ENCODE results near the gene PRKN.

PRKN gene

DNA sequence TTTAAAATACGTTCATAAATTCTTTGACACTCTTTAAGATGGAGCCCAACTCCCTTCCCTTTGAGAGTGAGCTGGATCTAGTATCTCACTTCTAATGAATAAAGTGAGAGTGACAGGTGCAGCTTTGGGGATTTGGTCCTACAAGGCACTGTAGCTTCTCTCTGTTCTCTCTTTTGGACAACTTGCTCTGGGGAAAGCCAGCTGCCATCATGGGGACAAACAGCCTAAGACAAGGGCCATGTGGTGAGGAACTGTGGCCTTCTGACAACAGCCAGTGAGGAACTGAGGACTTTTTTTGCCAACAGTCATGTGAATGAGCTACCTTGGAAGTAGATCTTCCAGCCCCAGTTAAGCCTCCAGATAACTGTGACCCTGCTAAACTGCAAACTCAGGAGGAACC is 1180.9 kb downstream of the PRKN start:
- TF ChIP-seq POLR2A (IDR thresholded peaks at IDR 0.05; ENCODE audit: low read depth, low read length) = no peak
- no peak for FAIRE-seq
- no peak for DNase-seq (ENCODE audit: insufficient read length, low spot score)

DNA sequence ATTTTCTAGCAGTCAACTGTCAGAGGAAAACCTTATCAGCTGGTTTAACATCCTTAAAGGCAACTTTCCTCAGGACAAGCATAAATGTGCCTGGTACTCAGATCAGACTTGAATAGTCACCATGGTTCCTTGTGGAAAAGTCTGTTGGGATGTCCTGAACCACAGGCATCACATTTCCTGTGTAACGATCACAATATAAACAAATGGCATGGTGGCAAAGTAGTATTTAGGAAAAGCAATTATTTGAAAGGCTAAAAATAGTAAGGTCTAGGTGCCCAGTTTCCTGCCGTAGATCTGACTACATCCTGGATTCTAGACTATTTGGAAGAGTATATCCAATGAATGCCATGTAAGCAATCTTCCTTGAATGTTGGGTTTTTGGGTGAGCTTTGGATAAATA is 1181.8 kb downstream of the PRKN start:
- FAIRE-seq (no peak), DNase-seq (ENCODE audit: insufficient read length, low spot score) (no peak)
- TF ChIP-seq POLR2A (IDR thresholded peaks at IDR 0.05; ENCODE audit: low read depth, low read length) = no peak

DNA sequence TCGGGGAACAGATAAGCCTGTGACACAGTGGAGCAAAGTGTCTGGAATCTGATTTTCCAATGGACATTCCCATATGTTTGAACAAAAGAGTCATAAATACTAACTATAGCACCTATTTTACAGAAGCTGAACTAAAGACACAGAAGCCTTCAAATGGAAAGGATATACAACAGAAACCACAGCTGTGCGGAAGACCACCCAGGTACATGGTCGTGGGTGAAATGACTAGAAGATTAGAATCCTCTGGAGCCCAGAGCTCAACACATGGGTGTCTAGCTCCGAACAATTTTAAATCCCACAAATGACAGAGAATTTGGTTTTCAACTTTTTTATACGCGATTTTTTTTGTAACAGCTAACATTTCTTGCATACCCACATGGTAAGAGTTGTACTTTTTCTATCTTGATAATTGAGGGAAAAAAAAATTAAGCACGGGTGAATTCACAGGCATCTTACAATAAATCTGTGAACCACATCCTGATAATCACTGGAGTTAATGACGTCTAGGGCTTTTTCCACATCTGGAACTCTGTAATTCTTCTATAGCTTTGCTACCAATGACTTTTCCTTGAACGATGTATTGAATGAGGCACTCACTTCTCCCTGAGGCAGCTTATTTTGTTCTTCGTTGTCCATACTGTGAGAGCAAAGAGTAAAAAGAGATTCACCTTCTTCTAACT is 1182.6 kb downstream of the PRKN start:
- TF ChIP-seq POLR2A (IDR thresholded peaks at IDR 0.05; ENCODE audit: low read depth, low read length) = no peak
- no peak for DNase-seq (ENCODE audit: insufficient read length, low spot score)
- FAIRE-seq = no peak

DNA sequence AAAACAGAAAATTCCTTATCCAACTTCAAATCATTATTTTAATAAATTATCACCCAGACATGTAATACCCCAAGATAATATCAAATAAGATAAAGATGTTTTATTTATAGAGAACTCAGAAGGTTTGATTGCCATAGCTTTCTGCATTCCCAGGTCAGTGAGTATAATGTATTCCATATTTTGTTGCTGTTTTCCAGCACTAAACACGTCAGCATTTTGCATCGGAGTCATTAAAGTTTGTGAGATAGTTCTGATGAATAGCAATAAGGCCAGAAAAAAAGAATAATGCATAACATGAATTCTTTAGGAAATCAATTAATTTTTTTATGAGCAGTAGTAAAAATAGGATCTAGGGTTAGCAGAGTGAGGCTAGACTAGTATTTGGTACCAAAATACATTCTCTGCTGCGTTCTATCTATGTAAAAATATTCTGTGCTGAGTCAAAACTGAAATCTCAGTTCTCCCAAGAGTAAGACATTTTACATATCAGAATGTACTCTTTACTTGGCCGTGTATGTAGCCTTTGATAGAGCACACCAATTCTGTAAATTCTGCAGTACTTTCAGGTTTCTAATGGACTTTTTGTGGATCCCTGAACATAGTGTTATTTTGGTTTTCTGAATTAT is 1183.8 kb downstream of the PRKN start:
- DNase-seq (ENCODE audit: insufficient read length, low spot score) (no peak), FAIRE-seq (no peak)
- TF ChIP-seq POLR2A (IDR thresholded peaks at IDR 0.05; ENCODE audit: low read depth, low read length) = no peak

DNA sequence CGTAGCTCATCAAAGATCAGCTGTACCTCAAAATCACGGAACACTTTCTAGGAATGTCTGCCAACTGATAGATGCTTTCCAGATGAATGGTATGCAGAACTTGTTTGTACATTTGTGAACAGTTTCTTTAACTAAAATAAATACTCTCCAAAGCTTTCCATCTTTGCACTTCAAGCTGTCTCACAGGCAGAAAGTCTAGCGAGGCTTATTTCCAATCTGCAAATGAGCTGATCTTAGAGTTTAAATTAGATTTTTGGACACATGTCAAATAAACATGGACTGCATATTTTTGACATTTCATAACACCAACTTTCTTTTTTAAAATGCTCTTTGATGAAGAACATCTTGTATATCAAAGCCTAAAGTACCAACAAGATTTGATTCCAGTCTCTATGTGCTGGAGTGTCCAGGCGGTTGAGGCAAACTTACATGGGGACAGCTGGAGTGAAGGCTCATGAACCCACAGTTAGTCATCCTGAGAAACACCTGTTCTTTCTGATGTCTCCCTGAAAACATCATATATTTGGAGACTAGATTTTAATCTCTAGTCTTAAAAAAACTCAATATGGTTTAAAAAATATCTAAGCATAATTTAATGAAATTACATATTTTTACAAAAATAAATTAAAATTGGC is 1185.1 kb downstream of the PRKN start:
- no peak for DNase-seq (ENCODE audit: insufficient read length, low spot score)
- no peak for TF ChIP-seq POLR2A (IDR thresholded peaks at IDR 0.05; ENCODE audit: low read depth, low read length)
- FAIRE-seq = no peak

DNA sequence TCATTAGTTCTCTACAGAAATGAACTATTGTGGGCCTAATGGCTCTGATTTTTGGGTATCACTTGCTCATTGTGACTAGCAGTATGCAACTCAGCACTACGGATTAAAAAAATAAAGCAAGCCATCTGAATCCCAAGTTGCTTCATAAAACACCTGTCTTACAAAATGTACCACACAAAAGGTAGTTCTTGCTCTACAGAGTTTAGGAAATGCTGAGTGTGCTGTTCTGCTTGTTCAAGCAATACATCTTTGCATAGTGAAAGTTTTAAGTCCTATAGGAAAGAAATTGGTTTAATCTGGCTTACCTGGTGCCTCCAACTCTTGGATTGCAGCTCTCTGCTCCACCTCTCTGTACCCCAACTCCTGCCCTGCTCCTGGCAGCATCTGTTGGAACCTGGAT is 1187.0 kb downstream of the PRKN start:
- FAIRE-seq (no peak), DNase-seq (ENCODE audit: insufficient read length, low spot score) (no peak)
- no peak for TF ChIP-seq POLR2A (IDR thresholded peaks at IDR 0.05; ENCODE audit: low read depth, low read length)

DNA sequence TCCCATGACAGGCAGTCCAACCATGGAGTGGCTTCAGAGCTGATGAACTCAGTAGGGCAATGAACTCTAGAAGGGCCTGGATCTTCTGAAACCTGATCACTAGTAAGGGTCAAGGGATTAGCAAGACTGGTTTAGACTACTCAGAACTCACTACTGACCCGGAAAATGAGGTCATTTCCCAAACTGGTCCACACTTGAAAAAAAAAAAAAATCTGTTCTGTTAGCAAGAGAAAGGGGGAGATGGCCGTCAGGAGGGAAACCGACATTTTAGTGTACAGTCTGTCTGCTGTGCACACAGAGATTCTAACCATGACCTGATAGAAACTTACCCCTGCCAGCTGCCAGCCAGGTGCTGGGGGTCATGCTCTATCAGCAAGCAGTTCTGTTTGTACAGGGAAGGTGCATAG is 1191.3 kb downstream of the PRKN start:
- FAIRE-seq (no peak), DNase-seq (ENCODE audit: insufficient read length, low spot score) (no peak)
- no peak for TF ChIP-seq POLR2A (IDR thresholded peaks at IDR 0.05; ENCODE audit: low read depth, low read length)

DNA sequence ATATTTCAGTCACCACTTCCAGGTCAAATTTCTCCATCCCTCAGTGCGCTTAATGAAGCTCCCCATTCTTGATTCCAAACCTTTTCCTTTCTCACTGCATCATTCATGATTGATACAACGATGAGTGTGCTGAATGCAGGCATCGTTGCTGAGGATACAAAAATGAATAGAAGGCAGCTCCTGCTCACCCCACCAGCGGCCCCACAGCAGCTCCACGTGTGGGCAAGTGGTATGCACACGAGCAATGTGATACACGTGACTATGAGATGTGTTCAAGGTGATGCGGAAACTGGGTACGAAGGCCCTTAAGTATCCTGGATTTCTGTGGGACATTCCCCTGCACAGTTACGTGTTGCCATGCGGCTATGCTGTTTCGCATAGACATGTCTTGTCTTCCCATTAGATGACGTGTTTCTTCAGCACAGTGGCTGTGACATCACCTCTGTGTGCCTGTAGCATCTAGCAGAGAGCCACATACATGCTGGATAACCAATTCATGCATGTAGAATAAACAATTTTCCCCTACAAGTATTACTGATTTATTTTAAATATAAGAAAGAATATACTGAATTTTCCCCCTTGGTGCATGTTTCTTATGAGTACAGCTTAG is 1193.2 kb downstream of the PRKN start:
- FAIRE-seq (no peak), DNase-seq (ENCODE audit: insufficient read length, low spot score) (no peak)
- no peak for TF ChIP-seq POLR2A (IDR thresholded peaks at IDR 0.05; ENCODE audit: low read depth, low read length)

DNA sequence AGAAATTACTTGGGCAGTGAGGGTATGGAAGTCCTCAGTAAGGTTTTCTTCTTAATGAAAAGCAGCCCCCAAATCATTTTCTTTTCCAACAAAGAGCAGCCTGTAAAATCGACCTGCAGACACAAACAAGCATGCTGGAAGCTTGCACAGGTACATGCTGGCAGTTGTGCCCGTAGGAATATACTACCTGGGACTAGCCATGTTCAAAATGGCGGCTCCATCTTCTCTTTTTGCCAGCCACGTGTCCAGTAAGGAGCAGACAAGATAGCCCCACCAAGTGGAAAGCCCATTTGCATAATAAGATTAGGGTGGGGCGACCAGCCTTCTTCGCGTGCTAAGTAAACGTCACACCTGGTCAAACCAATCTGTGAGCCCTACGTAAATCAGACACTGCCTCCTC is 1194.3 kb downstream of the PRKN start:
- FAIRE-seq (no peak), DNase-seq (ENCODE audit: insufficient read length, low spot score) (no peak)
- no peak for TF ChIP-seq POLR2A (IDR thresholded peaks at IDR 0.05; ENCODE audit: low read depth, low read length)

DNA sequence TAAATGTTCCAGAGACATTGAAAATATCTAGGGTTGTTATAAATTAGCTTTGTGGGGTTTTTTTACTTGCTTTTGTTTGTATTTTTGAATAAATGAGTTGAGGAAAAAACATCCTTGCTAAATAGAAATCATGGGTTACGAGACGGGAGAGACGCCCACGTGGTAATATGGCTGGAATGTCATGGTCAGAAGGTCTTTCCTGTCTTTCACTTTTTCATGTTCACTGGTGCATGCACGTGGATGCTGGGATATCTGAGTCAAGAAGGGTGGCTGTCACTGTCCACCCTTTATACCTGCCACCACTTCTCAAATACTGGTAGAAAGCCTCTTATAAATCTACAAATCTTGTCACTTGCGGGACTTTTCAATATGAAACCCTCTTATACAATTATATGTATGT is 1195.0 kb downstream of the PRKN start:
- TF ChIP-seq POLR2A (IDR thresholded peaks at IDR 0.05; ENCODE audit: low read depth, low read length) = no peak
- FAIRE-seq (no peak), DNase-seq (ENCODE audit: insufficient read length, low spot score) (no peak)

DNA sequence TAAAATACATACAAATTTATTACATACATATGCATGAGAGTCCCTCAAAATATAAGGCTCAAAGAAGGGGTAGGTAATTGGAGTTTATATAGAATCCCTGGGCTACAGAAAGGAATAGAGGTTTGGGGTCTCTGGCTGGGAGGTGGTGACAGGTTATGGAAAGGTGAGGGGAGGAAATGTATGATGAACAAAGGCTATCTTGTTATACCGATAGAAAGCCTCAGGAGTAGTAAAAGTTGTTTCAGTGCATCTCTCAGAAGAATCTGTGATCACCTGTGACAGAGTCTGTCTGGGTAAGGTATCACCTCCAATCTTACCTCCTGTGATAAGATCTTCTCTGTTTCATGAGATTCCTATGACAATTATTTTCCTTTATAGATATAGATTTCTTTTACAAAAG is 1200.8 kb downstream of the PRKN start:
- DNase-seq (ENCODE audit: insufficient read length, low spot score) (no peak), FAIRE-seq (no peak)
- no peak for TF ChIP-seq POLR2A (IDR thresholded peaks at IDR 0.05; ENCODE audit: low read depth, low read length)

DNA sequence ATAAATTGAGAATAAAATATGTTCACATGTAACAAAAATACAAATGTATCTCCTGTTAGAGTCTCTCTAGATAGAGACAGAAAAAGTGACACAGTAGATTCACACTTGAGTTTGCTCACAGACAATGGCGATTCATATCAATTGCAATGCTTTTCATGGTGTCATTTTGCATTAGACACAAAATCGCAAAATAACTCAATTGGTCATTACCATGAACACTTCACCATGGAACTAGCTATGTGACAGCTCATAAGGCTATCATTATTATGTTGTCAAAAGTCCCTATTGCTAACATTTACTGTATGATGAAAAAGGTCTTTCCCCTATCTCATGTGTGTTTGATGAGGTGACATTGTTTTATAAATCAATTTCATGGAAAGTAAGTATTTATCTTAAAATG is 1204.2 kb downstream of the PRKN start:
- no peak for FAIRE-seq
- no peak for DNase-seq (ENCODE audit: insufficient read length, low spot score)
- no peak for TF ChIP-seq POLR2A (IDR thresholded peaks at IDR 0.05; ENCODE audit: low read depth, low read length)

DNA sequence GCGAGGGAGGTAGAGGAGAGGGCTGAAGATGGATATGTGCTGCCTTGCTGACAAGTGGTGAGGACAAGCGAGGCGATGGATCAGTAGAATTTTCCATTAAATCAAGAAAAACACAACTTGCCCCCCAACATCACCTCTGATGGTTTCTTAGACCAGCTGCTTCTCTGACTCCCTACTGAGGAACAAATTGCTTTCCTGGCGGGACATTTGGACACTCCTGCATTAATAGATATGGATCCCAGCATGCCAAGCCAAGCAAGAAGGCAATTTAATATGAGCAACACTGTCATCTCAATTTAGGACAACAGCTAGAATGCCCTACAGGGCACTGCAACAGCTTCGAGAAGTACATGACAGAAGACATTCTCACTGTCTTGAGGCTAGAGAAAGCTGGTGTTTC is 1205.3 kb downstream of the PRKN start:
- TF ChIP-seq POLR2A (IDR thresholded peaks at IDR 0.05; ENCODE audit: low read depth, low read length) = no peak
- FAIRE-seq = no peak
- DNase-seq (ENCODE audit: insufficient read length, low spot score) = no peak

DNA sequence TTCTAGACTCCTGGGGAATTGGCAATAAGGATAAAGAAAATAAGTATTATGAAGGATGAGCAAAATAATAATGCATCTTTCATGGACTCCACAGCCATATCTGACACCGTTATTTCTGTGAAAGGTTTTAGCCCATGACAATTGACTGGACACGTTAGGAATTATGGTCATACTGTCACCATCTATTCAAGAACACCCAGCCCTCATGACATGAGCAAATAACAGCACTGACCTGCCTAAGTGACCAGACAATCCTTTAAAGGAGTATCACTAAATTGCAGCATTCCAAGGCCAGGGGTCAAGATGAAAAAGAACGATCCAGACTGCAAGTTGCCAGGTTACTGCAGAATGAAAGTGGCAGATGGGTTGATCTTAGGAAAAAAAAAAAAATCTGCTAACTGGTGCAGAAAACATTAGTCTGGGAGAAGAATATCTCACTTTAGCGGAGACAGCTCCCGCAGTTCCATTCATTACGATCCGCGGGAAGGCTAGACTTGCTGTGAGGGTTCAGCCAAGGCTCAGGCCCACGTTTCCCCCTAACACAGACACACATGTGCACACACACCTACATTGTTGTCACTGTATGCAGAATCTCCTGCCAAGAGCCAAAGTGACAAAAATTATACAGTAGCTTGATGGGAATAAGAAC is 1216.0 kb downstream of the PRKN start:
- TF ChIP-seq POLR2A (IDR thresholded peaks at IDR 0.05; ENCODE audit: low read depth, low read length) = no peak
- FAIRE-seq = no peak
- DNase-seq (ENCODE audit: insufficient read length, low spot score) = no peak
